Placental epithelial cell (primary cell): ENCODE data around the gene TRIM8. TPM values are rescaled to one million over a fixed set of nuclear protein-coding genes. Genes with fewer than 3 reads are reported as not detected.

Source experiments
- total RNA-seq: library from RNA; depleted of rRNA; stranded (reverse); fragments of >200 nt; gene quantifications from 2 replicates; pipeline ENCODE4 v1.2.3, GENCODE V29; 2012

The TRIM8 gene
- total RNA-seq = 69.0 and 139 TPM in 2 replicates

DNA sequence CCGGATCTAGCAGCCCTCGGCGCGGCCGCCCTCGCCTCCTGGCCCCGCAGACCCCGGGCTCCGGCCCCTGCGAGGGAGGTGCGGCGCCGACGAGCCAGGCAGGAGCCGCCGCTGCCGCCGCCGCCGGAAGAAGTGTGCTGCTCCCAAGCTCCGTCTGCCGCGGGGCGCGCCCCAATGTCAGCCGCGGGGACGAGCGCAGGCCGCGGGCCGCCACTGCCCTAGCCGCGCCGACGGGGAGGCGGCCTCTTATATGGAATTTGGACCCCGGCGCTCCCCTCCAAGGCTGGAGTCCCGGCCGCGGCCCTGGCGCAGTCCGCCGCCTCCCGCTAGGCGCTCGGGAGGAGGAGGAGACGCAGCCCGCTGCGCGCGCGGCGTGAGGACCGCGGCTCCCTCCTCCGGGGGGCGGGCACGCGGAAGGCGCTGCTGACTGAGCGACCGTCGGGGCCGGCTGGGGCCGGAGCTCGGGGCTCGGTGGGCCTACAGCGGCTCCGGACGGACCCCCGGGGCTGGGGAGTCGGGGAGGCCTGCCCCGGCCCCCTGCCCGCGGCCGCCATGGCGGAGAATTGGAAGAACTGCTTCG is at the start of gene TRIM8:
Gene TRIM8 (plus strand): TSS at position 414 of the 580 bp plus-strand sequence. CDS start 139 bp downstream, at position 553.

Other genes starting within 250 kb of the TRIM8 start
- 15.3 and 19.0 TPM in 2 replicates for gene NFKB2, start 248.8 kb upstream of the TRIM8 start, total RNA-seq
- gene PSD, start 225.7 kb upstream of the TRIM8 start, total RNA-seq = 2.3 and 12.2 TPM in 2 replicates
- 8.7 and 14.5 TPM in 2 replicates for gene FBXL15, start 223.6 kb upstream of the TRIM8 start, total RNA-seq
- 25.9 and 41.6 TPM in 2 replicates for gene CUEDC2, start 211.9 kb upstream of the TRIM8 start, total RNA-seq
- 1.3 TPM in 1 of 2 replicates, not detected in the other for gene C10orf95, start 192.9 kb upstream of the TRIM8 start, total RNA-seq
- gene ACTR1A, start 141.8 kb upstream of the TRIM8 start, total RNA-seq = 80.5 and 158 TPM in 2 replicates
- 4.7 and 7.5 TPM in 2 replicates for gene SUFU, start 140.5 kb upstream of the TRIM8 start, total RNA-seq
- gene ARL3, start 69.9 kb downstream of the TRIM8 start, total RNA-seq = 4.7 and 5.6 TPM in 2 replicates
- gene SFXN2, start 70.2 kb downstream of the TRIM8 start, total RNA-seq = 2.9 and 4.3 TPM in 2 replicates
- 25.9 and 72.4 TPM in 2 replicates for gene WBP1L, start 99.5 kb downstream of the TRIM8 start, total RNA-seq
- not detected in 2 replicates for gene CYP17A1, start 192.9 kb downstream of the TRIM8 start, total RNA-seq
- gene BORCS7, start 209.8 kb downstream of the TRIM8 start, total RNA-seq = 20.0 and 26.7 TPM in 2 replicates
- 2.4 and 3.7 TPM in 2 replicates for gene AS3MT, start 225.0 kb downstream of the TRIM8 start, total RNA-seq